ENCODE data around the gene PIR. TPM values are rescaled to one million over a fixed set of nuclear protein-coding genes. Genes with fewer than 3 reads are reported as not detected.

The PIR gene
- total RNA-seq, 1 donor from 2014 or later = 21.8 TPM

- no peak for DNase-seq (ENCODE audit: extremely low spot score, unreplicated experiment)
- Mint-ChIP-seq H3K4me3 (ENCODE audit: unreplicated experiment) (no peak overlapping the region), H3K36me3 (ENCODE audit: unreplicated experiment) (no peaks in the 10 kb centered on the region), H3K27ac (ENCODE audit: unreplicated experiment) (no peak overlapping the region), H3K4me1 (ENCODE audit: unreplicated experiment) (no peaks in the 10 kb centered on the region), H3K9me3 (ENCODE audit: unreplicated experiment) (no peaks in the 10 kb centered on the region), H3K27me3 (ENCODE audit: unreplicated experiment) (peaks cover 19% of the 10 kb centered on the region)
- no peak for TF ChIP-seq CTCF (IDR thresholded peaks at IDR 0.05)
Measured at GRCh38 chrX:15343075-15343476, 150.1 kb downstream of the PIR start.

GRCh38 chrX:15340867-15341266 lies 152.3 kb downstream of the PIR start:
- no peaks in the 10 kb centered on the region for H3K36me3 Mint-ChIP-seq (ENCODE audit: unreplicated experiment)
- TF ChIP-seq CTCF (IDR thresholded peaks at IDR 0.05) = no peak
- H3K4me1 Mint-ChIP-seq (ENCODE audit: unreplicated experiment) = no peaks in the 10 kb centered on the region
- H3K27ac Mint-ChIP-seq (ENCODE audit: unreplicated experiment) = no peak overlapping the region
- DNase-seq (ENCODE audit: extremely low spot score, unreplicated experiment) = no peak
- peaks cover 14% of the 10 kb centered on the region for H3K27me3 Mint-ChIP-seq (ENCODE audit: unreplicated experiment)
- no peaks in the 10 kb centered on the region for H3K9me3 Mint-ChIP-seq (ENCODE audit: unreplicated experiment)
- no peak overlapping the region for H3K4me3 Mint-ChIP-seq (ENCODE audit: unreplicated experiment)

- Mint-ChIP-seq H3K9me3 (ENCODE audit: unreplicated experiment) (no peaks in the 10 kb centered on the region), H3K27ac (ENCODE audit: unreplicated experiment) (peak overlapping the region; percentile 89), H3K36me3 (ENCODE audit: unreplicated experiment) (no peaks in the 10 kb centered on the region), H3K27me3 (ENCODE audit: unreplicated experiment) (peaks cover 11% of the 10 kb centered on the region), H3K4me3 (ENCODE audit: unreplicated experiment) (peak overlapping the region; percentile 90), H3K4me1 (ENCODE audit: unreplicated experiment) (peaks cover 4% of the 10 kb centered on the region)
- no peak for DNase-seq (ENCODE audit: extremely low spot score, unreplicated experiment)
- TF ChIP-seq CTCF (IDR thresholded peaks at IDR 0.05) = no peak
Measured at GRCh38 chrX:15336023-15336413, 157.1 kb downstream of the PIR start.

- peaks cover 4% of the 10 kb centered on the region for H3K27me3 Mint-ChIP-seq (ENCODE audit: unreplicated experiment)
- H3K36me3 Mint-ChIP-seq (ENCODE audit: unreplicated experiment) = no peaks in the 10 kb centered on the region
- no peak for TF ChIP-seq CTCF (IDR thresholded peaks at IDR 0.05)
- H3K9me3 Mint-ChIP-seq (ENCODE audit: unreplicated experiment) = no peaks in the 10 kb centered on the region
- peaks cover 4% of the 10 kb centered on the region for H3K4me1 Mint-ChIP-seq (ENCODE audit: unreplicated experiment)
- peak within 1 kb of the TSS; percentile 90 for H3K4me3 Mint-ChIP-seq (ENCODE audit: unreplicated experiment)
- peak; percentile 97 for DNase-seq (ENCODE audit: extremely low spot score, unreplicated experiment)
- peak within 1 kb of the TSS; percentile 91 for H3K27ac Mint-ChIP-seq (ENCODE audit: unreplicated experiment)
Measured at GRCh38 chrX:15335135-15336022, 157.8 kb downstream of the PIR start, which contains the start of gene PIGA. TSS of gene PIGA (minus strand) at chrX:15335523. CDS start at chrX:15331930, 3,593 bp downstream.

Other genes starting within 250 kb of the PIR start
- not detected in 2 replicates for gene ASB9, start 223.2 kb downstream of the PIR start, total RNA-seq
- gene ASB11, start 177.7 kb downstream of the PIR start, total RNA-seq = not detected in 2 replicates
- 10.3 and 12.2 TPM in 2 replicates for gene PIGA, start 157.8 kb downstream of the PIR start, total RNA-seq
- 0.27 TPM in 1 of 2 replicates, not detected in the other for gene VEGFD, start 108.9 kb downstream of the PIR start, total RNA-seq
- gene BMX, start 7.5 kb upstream of the PIR start, total RNA-seq = not detected in 2 replicates
- not detected in 2 replicates for gene ACE2, start 107.6 kb upstream of the PIR start, total RNA-seq
- gene CLTRN, start 171.5 kb upstream of the PIR start, total RNA-seq = not detected in 2 replicates
- 10.7 and 12.1 TPM in 2 replicates for gene CA5B, start 244.9 kb upstream of the PIR start, total RNA-seq